Neural cell (in vitro differentiated cells): ENCODE data around the gene GPBAR1. TPM values are rescaled to one million over a fixed set of nuclear protein-coding genes. Genes with fewer than 3 reads are reported as not detected.

Experiments
- H2AFZ ChIP-seq: fragments of 200-600, 300-800 bp; sonication (generic), shearing (Covaris generic); 2 replicates; pipeline ENCODE4 v1.6.0; 2014; ENCODE audit warnings: low read depth, mild to moderate bottlenecking, antibody characterized with exemption, low read length, moderate library complexity
- H3F3A ChIP-seq: fragments of 200-600 bp; shearing (Covaris generic); 2 replicates; pipeline ENCODE4 v1.6.1; 2016; ENCODE audit warnings: mild to moderate bottlenecking, moderate library complexity, mixed read lengths, antibody characterized with exemption, low read length; ENCODE audit not compliant: insufficient read depth, poor library complexity, severe bottlenecking
- H3K27ac ChIP-seq: fragments of 200-600, 300-800 bp; sonication (generic), shearing (Covaris generic); 2 replicates; pipeline ENCODE4 v1.5.1; 2014; ENCODE audit warnings: mild to moderate bottlenecking, low read length, moderate library complexity
- H3K27me3 ChIP-seq: fragments of 300-800, 200-600 bp; sonication (generic), shearing (Covaris generic); 2 replicates; pipeline ENCODE4 v1.6.0; 2014; ENCODE audit warnings: mild to moderate bottlenecking, low read depth, low read length, moderate library complexity; ENCODE audit not compliant: insufficient read depth
- H3K36me3 ChIP-seq: fragments of 300-800, 200-600 bp; sonication (generic), shearing (Covaris generic); 2 replicates; pipeline ENCODE4 v1.5.1; 2014; ENCODE audit warnings: mild to moderate bottlenecking, antibody characterized with exemption, low read length, moderate library complexity; ENCODE audit not compliant: insufficient read depth
- H3K4me2 ChIP-seq: fragments of 300-800, 200-600 bp; sonication (generic), shearing (Covaris generic); 2 replicates; pipeline ENCODE4 v1.6.0; 2014; ENCODE audit warnings: mild to moderate bottlenecking, low read length
- H3K4me3 ChIP-seq: fragments of 300-800, 200-600 bp; sonication (generic), shearing (Covaris generic); 2 replicates; pipeline ENCODE4 v1.5.1; 2014; ENCODE audit warnings: mild to moderate bottlenecking, low read length, moderate library complexity
- H3K79me2 ChIP-seq: fragments of 200-600 bp; shearing (Covaris generic); replicated peaks from 2 replicates; pipeline ENCODE4 v1.6.0; 2014; ENCODE audit warnings: mild to moderate bottlenecking, low read length, moderate library complexity; ENCODE audit not compliant: insufficient read depth
- H3K9ac ChIP-seq: fragments of 300-800, 200-600 bp; sonication (generic), shearing (Covaris generic); 2 replicates; pipeline ENCODE4 v1.6.1; 2016; ENCODE audit warnings: mild to moderate bottlenecking, low read length, mixed read lengths
- H3K9me2 ChIP-seq: fragments of 200-600 bp; shearing (Covaris generic); 2 replicates; pipeline ENCODE4 v1.6.1; 2016; ENCODE audit warnings: mild to moderate bottlenecking, low read length, mixed read lengths; ENCODE audit not compliant: insufficient read depth
- H3K9me3 ChIP-seq: fragments of 200-600, 300-800 bp; sonication (generic), shearing (Covaris generic); 2 replicates; pipeline ENCODE4 v1.6.1; 2016; ENCODE audit warnings: mild to moderate bottlenecking, mixed run types, low read length, moderate library complexity, mixed read lengths
- H4K20me1 ChIP-seq: fragments of 200-600 bp; shearing (Covaris generic); 2 replicates; pipeline ENCODE4 v1.6.1; 2016; ENCODE audit warnings: mild to moderate bottlenecking, mixed run types; ENCODE audit not compliant: insufficient read depth
- EP300 ChIP-seq: fragments of 450-650 bp; conservative IDR thresholded peaks from 2 replicates; pipeline ENCODE4 v1.6.1; 2014; ENCODE audit warnings: antibody characterized with exemption, mild to moderate bottlenecking, moderate library complexity; ENCODE audit not compliant: poor library complexity, severe bottlenecking
- EZH2 ChIP-seq: fragments of 200-600, 300-800 bp; shearing (Covaris generic), sonication (generic); IDR thresholded peaks from 2 replicates; pipeline ENCODE4 v1.6.1; 2014; ENCODE audit warnings: antibody characterized with exemption, low read length, borderline replicate concordance, mild to moderate bottlenecking; ENCODE audit not compliant: insufficient read depth, poor library complexity, severe bottlenecking
- MXI1 ChIP-seq: fragments of 450-650 bp; conservative IDR thresholded peaks from 2 replicates; pipeline ENCODE4 v1.6.1; 2014; ENCODE audit warnings: antibody characterized with exemption, mild to moderate bottlenecking; ENCODE audit not compliant: poor library complexity, severe bottlenecking
- POLR2AphosphoS5 ChIP-seq: IDR thresholded peaks from 2 replicates; pipeline ENCODE4 v1.6.1; 2012
- RAD21 ChIP-seq: fragments of 450-650 bp; conservative IDR thresholded peaks from 2 replicates; pipeline ENCODE4 v1.6.1; 2014; ENCODE audit warnings: antibody characterized with exemption, mild to moderate bottlenecking, moderate library complexity
- SMC3 ChIP-seq: fragments of 450-650 bp; conservative IDR thresholded peaks from 2 replicates; pipeline ENCODE4 v1.6.1; 2014; ENCODE audit warnings: antibody characterized with exemption, mild to moderate bottlenecking, moderate library complexity; ENCODE audit not compliant: poor library complexity
- TAF1 ChIP-seq: IDR thresholded peaks from 2 replicates; pipeline ENCODE4 v1.6.1; 2012; ENCODE audit warnings: low read depth
- polyA plus RNA-seq: library from polyadenylated mRNA; depleted of rRNA; stranded (reverse); fragments of >200 nt; gene quantifications from 2 replicates; pipeline ENCODE4 v1.2.3, GENCODE V29; 2014
- TF ChIP-seq, protein P1 (sequence below): fragments of 450-650 bp; IDR thresholded peaks from 2 replicates; pipeline ENCODE4 v1.5.1; 2014; ENCODE audit warnings: antibody characterized with exemption, mild to moderate bottlenecking, moderate library complexity; ENCODE audit not compliant: poor library complexity, severe bottlenecking
- TF ChIP-seq, protein P2 (sequence below): IDR thresholded peaks from 2 replicates; pipeline ENCODE4 v1.6.1; 2012; ENCODE audit warnings: borderline replicate concordance

The GPBAR1 gene
- polyA plus RNA-seq, 1 donor from 2014 or later: not detected

DNA sequence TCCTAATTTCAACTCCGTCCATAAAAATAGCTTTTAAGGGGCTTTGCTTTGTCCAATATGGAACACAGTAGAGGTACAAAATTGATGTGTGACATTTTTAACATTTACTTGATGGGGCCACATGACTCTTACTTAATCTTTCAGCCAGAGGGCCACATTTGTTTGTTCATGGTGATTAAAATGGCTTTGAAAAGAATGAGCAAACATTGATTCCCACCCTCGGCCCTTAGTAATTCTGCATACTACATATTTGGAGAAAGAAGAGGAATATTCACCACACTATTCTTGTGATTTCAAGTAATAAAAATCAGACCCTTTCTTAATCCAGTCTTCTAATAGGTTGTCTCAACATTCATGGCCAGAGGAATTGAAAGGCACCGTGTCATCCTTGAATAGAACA is 26.3 kb upstream of the GPBAR1 start:
- Histone ChIP-seq H3K9ac (no peak overlapping the region), H3K79me2 (no peaks in the 10 kb centered on the region), H3K9me2 (no peaks in the 10 kb centered on the region)

DNA sequence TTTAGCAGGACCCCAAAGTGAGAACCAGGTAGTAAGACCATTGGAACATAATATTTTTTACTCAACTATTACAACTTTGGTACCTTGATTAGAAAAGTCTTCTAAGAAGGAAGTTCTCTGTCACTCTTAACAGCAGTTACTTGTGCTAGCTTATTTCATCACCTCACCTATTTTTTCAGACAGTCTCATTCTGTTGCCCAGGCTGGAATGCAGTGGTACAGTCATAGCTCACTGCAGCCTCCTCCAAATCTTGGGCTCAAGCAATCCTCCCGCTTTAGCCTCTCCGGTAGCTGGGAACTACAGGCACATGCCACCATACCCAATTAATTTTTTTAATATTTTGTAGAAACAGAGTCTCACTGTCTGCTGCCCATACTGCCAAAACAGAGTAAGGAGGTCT is 25.8 kb upstream of the GPBAR1 start:
- peaks cover 16% of the 10 kb centered on the region for H3K36me3 ChIP-seq
- no peaks in the 10 kb centered on the region for H3K79me2 ChIP-seq
- no peak overlapping the region for H3K27ac ChIP-seq
- no peaks in the 10 kb centered on the region for H3K9me2 ChIP-seq
- no peak overlapping the region for H3K4me2 ChIP-seq
- H3K9me3 ChIP-seq: no peaks in the 10 kb centered on the region
- no peak overlapping the region for H3K4me3 ChIP-seq
- H3K27me3 ChIP-seq: no peaks in the 10 kb centered on the region
- H3K9ac ChIP-seq: no peak overlapping the region
- TF ChIP-seq POLR2AphosphoS5 (no peak), SMC3 (no peak), TAF1 (no peak), EP300 (no peak), MXI1 (no peak), EZH2 (no peak), RAD21 (no peak)
- TF ChIP-seq, protein P1, sequence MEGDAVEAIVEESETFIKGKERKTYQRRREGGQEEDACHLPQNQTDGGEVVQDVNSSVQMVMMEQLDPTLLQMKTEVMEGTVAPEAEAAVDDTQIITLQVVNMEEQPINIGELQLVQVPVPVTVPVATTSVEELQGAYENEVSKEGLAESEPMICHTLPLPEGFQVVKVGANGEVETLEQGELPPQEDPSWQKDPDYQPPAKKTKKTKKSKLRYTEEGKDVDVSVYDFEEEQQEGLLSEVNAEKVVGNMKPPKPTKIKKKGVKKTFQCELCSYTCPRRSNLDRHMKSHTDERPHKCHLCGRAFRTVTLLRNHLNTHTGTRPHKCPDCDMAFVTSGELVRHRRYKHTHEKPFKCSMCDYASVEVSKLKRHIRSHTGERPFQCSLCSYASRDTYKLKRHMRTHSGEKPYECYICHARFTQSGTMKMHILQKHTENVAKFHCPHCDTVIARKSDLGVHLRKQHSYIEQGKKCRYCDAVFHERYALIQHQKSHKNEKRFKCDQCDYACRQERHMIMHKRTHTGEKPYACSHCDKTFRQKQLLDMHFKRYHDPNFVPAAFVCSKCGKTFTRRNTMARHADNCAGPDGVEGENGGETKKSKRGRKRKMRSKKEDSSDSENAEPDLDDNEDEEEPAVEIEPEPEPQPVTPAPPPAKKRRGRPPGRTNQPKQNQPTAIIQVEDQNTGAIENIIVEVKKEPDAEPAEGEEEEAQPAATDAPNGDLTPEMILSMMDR: no peak
- TF ChIP-seq, protein P2, sequence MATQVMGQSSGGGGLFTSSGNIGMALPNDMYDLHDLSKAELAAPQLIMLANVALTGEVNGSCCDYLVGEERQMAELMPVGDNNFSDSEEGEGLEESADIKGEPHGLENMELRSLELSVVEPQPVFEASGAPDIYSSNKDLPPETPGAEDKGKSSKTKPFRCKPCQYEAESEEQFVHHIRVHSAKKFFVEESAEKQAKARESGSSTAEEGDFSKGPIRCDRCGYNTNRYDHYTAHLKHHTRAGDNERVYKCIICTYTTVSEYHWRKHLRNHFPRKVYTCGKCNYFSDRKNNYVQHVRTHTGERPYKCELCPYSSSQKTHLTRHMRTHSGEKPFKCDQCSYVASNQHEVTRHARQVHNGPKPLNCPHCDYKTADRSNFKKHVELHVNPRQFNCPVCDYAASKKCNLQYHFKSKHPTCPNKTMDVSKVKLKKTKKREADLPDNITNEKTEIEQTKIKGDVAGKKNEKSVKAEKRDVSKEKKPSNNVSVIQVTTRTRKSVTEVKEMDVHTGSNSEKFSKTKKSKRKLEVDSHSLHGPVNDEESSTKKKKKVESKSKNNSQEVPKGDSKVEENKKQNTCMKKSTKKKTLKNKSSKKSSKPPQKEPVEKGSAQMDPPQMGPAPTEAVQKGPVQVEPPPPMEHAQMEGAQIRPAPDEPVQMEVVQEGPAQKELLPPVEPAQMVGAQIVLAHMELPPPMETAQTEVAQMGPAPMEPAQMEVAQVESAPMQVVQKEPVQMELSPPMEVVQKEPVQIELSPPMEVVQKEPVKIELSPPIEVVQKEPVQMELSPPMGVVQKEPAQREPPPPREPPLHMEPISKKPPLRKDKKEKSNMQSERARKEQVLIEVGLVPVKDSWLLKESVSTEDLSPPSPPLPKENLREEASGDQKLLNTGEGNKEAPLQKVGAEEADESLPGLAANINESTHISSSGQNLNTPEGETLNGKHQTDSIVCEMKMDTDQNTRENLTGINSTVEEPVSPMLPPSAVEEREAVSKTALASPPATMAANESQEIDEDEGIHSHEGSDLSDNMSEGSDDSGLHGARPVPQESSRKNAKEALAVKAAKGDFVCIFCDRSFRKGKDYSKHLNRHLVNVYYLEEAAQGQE: no peak
- no peak overlapping the region for H2AFZ ChIP-seq
- no peaks in the 10 kb centered on the region for H4K20me1 ChIP-seq
- no peaks in the 10 kb centered on the region for H3F3A ChIP-seq

More for the DNA sequence above, 26.3 kb upstream of the GPBAR1 start:
- H3K4me3 ChIP-seq: no peak overlapping the region
- no peaks in the 10 kb centered on the region for H3K9me3 ChIP-seq
- H3K4me2 ChIP-seq: no peak overlapping the region
- peaks cover 16% of the 10 kb centered on the region for H3K36me3 ChIP-seq
- H4K20me1 ChIP-seq: no peaks in the 10 kb centered on the region
- H3K27me3 ChIP-seq: no peaks in the 10 kb centered on the region
- TF ChIP-seq, protein P2: no peak
- TF ChIP-seq SMC3 (no peak), EP300 (no peak), TAF1 (no peak), EZH2 (no peak), MXI1 (no peak)
- H3F3A ChIP-seq: no peaks in the 10 kb centered on the region
- H3K27ac ChIP-seq: no peak overlapping the region
- no peak overlapping the region for H2AFZ ChIP-seq
